SK-N-SH treated with all-trans-retinoic acid at 6 μM for 48 hours (cell line): ENCODE measurements around the gene IGF1R.

Experiments
- CSRNP3 ChIP-seq: fragments of 250-450 bp; sonication (Bioruptor Pico); IDR thresholded peaks from 2 replicates; pipeline ENCODE4 v1.5.1; 2021; ENCODE audit warnings: mild to moderate bottlenecking, moderate library complexity
- RARB ChIP-seq: fragments of 250-450 bp; sonication (Bioruptor Pico); IDR thresholded peaks from 2 replicates; pipeline ENCODE4 v1.8.0; 2021; ENCODE audit warnings: mild to moderate bottlenecking, moderate library complexity
- TCF4 ChIP-seq: fragments of 250-450 bp; sonication (Bioruptor Pico); IDR thresholded peaks from 2 replicates; pipeline ENCODE4 v1.8.0; 2021; ENCODE audit warnings: mild to moderate bottlenecking, moderate library complexity, borderline replicate concordance
- ZNF70 ChIP-seq: fragments of 450-650 bp; formaldehyde crosslinking; IDR thresholded peaks from 2 replicates; pipeline ENCODE4 v1.5.0; 2020; ENCODE audit warnings: mild to moderate bottlenecking, moderate library complexity
- TF ChIP-seq, protein P1 (sequence below): fragments of 250-450 bp; sonication (Bioruptor Pico); IDR thresholded peaks from 2 replicates; pipeline ENCODE4 v1.5.1; 2020; ENCODE audit warnings: low read depth, mild to moderate bottlenecking, moderate library complexity
- TF ChIP-seq, protein P2 (sequence below): fragments of 250-450 bp; sonication (Bioruptor Pico); IDR thresholded peaks from 2 replicates; pipeline ENCODE4 v1.8.0; 2020; ENCODE audit warnings: mild to moderate bottlenecking, moderate library complexity, borderline replicate concordance

GRCh38 chr15:98724048-98724447 lies 75.7 kb downstream of the IGF1R start:
- TF ChIP-seq, protein P1, sequence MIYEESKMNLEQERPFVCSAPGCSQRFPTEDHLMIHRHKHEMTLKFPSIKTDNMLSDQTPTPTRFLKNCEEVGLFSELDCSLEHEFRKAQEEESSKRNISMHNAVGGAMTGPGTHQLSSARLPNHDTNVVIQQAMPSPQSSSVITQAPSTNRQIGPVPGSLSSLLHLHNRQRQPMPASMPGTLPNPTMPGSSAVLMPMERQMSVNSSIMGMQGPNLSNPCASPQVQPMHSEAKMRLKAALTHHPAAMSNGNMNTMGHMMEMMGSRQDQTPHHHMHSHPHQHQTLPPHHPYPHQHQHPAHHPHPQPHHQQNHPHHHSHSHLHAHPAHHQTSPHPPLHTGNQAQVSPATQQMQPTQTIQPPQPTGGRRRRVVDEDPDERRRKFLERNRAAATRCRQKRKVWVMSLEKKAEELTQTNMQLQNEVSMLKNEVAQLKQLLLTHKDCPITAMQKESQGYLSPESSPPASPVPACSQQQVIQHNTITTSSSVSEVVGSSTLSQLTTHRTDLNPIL (CRISPR knock-in tag), result no peak
- TF ChIP-seq, protein P2, sequence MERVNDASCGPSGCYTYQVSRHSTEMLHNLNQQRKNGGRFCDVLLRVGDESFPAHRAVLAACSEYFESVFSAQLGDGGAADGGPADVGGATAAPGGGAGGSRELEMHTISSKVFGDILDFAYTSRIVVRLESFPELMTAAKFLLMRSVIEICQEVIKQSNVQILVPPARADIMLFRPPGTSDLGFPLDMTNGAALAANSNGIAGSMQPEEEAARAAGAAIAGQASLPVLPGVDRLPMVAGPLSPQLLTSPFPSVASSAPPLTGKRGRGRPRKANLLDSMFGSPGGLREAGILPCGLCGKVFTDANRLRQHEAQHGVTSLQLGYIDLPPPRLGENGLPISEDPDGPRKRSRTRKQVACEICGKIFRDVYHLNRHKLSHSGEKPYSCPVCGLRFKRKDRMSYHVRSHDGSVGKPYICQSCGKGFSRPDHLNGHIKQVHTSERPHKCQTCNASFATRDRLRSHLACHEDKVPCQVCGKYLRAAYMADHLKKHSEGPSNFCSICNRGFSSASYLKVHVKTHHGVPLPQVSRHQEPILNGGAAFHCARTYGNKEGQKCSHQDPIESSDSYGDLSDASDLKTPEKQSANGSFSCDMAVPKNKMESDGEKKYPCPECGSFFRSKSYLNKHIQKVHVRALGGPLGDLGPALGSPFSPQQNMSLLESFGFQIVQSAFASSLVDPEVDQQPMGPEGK, result no peak
- TF ChIP-seq ZNF70 (CRISPR knock-in tag) (no peak), TCF4 (no peak), RARB (CRISPR knock-in tag) (no peak), CSRNP3 (no peak)
